CD1c-positive myeloid dendritic cell (primary cell): ENCODE results near the gene SCN4B.

Experiments used
- DNase-seq: peaks from one replicate; pipeline ENCODE4 v3.0.0-alpha.2; 2016; ENCODE audit errors: extremely low spot score

The SCN4B gene

DNA sequence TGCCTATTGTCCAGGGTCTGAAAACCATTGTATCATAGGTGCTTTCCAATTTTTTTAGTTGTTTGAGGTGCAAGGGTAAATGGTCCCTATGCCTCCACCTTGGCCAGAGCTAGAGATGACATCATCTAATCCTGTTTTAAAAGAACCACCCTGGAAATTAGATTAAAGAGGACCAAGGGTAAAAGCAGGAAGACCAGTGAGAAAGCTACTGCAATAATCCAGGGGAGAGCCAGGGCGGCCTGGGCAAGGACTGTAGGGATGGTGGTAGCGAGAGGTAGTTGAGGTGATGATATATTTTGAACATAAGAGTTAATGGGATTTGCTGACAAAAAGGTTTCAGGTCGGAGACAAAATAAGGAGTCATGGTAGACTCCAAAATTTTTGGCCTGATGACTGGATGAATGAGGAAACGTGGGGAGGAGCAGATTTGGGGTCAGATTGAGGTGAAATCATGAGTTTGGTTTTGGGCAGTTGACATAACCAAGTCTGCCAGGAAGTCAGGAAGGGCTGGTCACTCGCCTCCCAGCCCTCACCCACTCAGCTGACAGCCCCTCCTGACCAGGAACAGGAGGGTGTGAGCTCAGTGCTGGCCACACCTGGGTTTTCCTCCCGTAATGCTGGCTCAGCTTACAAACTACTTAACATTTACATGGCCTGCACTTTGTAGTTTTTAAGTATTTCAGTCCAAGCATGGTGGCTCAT, 23.0 kb downstream of the SCN4B start:
- DNase-seq: peak; percentile 46

DNA sequence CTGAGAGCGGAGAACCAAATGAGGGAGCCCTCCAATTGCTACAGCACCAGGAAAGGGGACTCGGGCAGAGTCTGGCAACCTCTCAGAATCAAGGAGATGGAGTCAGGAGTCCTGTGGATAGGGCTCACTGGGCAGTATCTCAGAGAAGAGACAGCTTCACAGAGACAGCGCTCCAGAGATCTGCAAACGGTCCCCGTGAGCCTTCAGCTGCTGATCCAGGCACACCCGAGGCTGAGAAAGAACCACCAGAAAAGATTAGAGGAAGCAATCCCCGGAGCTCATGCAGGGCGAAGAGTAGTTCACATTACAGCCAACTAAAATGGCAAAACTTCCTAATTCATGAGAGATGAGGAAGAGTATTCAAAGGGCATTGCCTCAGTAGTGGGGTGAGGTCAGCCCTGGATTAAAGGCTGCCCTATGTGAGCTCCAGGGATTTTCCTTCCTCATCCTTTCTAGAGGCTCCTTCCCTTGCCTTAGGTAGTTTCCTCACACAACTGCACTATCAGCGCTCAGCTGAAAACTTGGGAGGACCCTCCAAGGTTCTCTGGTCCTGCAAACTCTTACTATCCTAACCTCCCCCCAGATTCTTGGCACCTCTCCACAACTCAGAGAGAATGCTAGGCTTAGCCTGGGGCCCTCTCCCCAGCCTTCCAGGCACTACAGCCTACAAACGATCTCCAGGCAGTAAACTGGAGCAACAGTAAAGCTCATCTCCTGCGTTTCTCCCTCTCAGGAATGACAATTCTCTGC, 23.7 kb downstream of the SCN4B start:
- DNase-seq: peak; percentile 79

DNA sequence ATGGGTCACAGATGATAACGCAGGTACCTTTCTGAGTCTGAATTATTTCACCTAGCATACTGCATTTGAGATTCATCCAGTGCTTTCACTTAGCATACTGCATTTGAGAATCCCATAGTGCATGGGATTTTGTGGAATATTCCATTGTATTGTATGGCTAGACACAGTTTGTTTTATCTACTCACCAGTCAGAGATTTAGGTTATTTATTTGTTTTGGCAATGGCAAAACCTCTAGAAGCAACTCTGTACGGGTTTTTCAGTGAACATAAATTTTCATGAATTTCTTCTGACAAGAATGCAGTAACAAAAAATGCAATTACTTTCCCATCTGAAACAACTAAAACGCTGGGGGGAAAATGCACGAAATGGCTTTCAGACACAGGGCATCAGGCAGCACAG, 24.3 kb downstream of the SCN4B start:
- DNase-seq: no peak

GRCh38 chr11:118126082-118126838, 26.4 kb downstream of the SCN4B start:
- no peak for DNase-seq

GRCh38 chr11:118124929-118125535, 27.6 kb downstream of the SCN4B start:
- DNase-seq: no peak

DNA sequence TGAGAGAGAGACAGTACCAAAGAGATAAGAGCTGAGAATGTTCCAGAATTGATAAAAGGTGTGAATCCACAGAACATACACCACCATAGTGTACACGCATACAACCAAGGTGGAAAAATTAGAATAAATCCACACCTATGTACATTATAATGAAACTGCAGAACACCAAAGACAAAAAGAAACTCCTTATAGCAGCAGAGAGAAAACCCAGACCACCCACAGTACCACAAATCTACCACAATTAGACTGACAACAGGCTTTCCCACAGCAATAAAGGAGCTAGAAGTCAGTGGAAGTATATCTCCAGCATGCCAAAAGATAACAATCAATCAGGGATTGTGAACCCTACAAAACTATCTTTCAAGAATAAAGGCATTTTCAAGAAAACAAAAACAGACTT, 31.8 kb downstream of the SCN4B start:
- DNase-seq: no peak

DNA sequence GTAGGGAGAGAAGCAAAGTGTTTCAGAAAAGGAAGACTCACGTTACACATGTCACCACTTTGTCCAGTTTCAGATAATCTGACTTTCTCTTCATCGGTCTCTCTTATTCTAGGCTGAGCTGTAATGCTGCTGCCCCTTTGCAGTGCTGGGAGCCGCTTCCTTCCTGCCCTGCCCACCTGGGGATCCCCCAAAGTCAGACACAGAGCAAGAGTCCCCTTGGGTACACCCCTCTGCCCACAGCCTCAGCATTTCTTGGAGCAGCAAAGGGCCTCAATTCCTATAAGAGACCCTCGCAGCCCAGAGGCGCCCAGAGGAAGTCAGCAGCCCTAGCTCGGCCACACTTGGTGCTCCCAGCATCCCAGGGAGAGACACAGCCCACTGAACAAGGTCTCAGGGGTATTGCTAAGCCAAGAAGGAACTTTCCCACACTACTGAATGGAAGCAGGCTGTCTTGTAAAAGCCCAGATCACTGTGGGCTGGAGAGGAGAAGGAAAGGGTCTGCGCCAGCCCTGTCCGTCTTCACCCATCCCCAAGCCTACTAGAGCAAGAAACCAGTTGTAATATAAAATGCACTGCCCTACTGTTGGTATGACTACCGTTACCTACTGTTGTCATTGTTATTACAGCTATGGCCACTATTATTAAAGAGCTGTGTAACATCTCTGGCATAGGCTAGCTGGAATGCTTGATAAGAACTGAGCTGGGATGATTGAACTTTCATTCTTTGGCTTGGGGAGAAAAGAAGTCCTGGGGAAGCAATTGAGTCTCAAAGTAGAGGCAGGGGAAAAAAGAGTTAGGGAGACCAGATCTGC, 34.6 kb downstream of the SCN4B start:
- no peak for DNase-seq

- DNase-seq: no peak
Observed at GRCh38 chr11:118115048-118115447, 37.6 kb downstream of the SCN4B start.

- no peak for DNase-seq
Observed at GRCh38 chr11:118114266-118114665, 38.4 kb downstream of the SCN4B start.

GRCh38 chr11:118112711-118113430, 39.8 kb downstream of the SCN4B start:
- no peak for DNase-seq

DNA sequence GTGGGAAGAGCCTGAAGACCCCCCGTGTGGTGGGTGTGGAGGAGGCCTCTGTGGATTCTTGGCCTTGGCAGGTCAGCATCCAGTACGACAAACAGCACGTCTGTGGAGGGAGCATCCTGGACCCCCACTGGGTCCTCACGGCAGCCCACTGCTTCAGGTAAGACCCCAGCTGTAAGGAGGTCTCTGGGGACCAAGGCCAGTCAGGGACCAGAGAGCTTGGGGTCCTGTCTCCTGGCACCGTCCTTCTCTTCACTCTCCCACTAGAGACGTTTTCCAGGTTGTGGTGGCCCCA, 40.9 kb downstream of the SCN4B start:
- DNase-seq: no peak

DNA sequence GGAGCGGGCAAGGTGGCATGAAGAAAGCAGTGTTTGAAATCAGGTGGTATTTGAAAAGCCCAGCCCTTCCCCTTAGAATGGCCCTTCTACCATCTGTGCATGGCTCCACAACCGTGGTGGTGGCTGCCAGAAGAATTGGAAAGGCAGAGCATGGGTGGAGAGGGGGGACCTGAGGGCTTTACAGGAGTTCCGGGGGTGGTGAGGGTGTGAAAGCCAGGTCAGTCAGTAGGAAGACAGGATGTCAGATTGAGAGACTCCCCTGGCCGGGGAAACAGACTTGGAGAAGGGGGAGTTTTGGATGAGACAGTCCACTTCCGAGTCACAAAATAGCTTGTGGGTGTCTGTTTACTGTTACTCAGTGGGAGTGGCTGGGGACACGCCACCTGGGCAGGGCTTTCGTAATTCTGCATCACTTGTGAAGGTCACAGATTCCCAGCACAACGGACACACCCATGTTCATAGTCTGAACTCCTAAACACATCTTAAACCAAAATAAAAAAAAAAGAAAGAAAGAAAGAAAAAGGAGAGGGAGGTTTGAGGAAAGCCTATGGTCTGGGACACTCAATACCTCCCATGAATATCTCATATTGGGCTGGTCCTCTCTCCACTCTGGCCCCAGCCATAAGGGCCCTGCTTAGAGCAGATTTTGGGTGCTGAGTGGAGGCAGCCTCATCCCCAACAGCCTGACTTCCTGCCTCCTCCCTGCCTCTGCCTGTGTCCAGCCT, 41.4 kb downstream of the SCN4B start:
- DNase-seq: no peak

DNA sequence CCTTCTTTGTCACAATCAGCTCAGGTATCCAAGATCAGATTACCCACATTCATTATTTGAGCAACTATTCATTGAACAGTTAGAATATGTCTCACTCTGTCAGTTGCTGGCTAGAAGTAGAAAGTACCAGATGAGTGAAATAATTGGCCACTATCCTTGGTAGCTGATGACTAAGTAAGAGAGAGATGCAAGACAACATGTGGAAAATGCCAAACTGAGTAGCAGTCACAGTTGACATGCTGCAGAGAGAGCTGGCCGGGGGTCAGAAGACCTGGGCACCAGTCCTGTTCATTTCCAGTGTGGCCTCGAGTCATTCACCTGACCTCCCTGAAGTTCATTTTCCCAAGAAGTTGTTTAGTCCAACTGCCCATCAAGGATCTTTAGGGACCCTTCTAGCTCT, 43.4 kb downstream of the SCN4B start:
- DNase-seq: no peak

DNA sequence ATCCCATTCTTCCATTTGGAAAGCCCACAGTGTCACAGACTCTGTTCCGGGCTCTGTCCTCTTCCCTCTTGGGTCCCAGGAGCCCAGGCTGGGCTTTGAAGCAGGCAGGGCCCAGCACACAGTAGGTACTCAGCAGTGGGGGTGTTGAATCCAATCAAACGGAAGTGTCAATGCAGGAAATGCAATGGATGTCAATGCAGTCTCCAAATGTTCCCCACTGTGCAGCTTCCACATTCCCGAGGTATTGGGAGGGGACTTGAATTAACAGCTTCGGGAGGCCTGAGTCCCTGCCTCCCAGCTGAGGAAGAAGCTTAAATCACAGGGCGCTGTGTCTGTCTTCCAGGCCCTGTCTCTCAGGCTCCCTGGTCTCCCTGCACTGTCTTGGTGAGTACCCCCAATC, 44.1 kb downstream of the SCN4B start:
- DNase-seq: no peak

DNA sequence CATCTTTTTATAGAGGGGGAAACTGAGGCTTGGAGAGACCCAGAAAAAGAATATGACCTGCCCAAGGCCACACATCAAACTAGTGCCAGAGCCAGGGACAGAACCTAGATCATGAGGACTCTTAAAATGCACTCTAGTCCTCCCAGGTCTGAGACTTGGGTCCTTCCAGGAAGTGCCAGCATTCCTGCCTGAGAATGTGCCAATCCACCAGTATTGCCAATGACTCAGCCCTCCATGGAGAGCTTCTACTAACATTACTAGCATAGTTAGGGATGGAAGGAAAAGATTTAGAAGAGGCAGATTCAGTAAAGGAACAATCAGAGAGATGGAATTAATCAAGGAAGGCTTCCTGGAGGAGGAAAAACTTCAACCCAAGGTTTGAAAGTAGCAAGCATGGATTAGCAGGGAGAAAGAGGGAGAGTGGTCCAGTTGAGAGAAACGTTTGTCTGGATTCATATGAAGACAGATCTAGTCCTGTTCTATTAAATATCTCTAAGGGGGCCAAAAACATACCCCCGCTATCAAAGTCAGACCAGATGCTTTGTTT, 45.8 kb downstream of the SCN4B start:
- DNase-seq: no peak

GRCh38 chr11:118105657-118106305, 46.8 kb downstream of the SCN4B start:
- DNase-seq: no peak

- DNase-seq: no peak
Observed at GRCh38 chr11:118104491-118104890, 48.1 kb downstream of the SCN4B start.

DNA sequence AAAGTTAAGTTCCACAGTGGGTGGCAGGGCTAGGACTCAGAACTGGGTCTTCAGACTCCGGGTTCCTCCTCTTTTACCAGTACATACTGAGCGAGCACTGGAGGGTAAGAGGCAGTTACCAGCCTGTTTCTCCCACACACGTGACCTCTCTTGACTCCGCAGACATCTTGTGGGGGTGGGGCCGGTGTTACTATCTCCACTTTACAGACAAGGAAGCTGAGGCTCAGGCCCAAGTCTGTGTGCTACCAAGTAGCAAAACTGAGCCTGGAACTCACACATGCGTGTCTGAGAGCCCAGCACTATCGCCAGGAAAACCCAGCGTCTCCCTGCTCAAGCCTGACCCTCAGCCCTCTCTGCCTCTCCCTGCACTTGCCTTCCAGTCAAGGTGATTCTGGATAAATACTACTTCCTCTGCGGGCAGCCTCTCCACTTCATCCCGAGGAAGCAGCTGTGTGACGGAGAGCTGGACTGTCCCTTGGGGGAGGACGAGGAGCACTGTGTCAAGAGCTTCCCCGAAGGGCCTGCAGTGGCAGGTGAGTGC, 49.8 kb downstream of the SCN4B start:
- DNase-seq: peak; percentile 15

DNA sequence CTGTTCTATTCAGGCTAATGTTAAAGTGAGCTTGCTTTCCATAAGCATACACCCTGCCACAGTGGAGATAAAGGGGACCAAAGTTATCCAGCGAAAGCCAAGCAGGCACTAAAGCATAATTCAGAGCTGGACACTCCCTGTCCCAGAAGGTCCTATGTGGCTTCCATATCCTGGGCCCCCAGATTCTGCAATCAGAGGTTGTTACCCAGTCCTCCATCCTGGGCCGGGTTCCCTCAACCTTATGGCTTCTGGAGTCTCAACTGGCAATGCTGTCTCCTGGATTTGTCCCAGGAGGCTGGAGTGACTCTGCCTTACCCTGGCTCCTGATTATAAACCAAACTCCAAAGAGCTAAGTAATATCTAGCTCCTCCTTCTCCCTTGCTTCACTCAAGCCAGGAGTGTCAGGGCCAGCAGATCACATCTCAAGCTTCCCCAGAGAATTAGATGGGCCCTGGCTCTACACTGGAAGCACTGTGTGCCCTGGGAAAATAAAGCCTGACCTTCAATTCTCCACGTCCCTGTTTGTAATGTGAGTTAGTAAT, 51.9 kb downstream of the SCN4B start:
- DNase-seq: no peak
